ENCODE results near the gene RIBC1.
"Not testable (repeated sequence)": the region's sequence is repeated elsewhere in the genome, so short reads cannot be mapped to it uniquely, and the experiment has no call there.

RIBC1 gene

DNA sequence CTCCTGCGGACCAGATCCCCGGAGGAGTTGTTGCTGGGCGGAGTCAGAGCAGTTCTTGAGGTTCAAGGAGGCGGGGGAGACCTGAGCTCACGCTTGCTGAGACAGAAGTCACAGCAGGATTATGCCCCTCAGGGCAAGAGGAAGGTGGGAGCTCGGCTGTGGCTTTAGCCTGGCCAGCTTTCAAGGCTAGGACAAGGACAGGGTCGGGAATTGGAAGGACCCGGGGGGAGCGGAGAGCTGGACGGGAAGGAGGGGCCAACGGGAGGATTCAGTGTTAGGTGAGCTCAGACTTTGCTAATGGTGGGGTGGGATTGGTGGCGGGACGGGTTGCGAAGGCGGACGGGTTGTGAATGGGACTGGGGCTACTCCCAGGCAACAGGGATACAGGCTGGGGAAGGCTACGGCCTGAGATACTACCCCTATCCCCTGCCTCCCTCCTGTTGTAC, at the start of gene RIBC1:
TSS of gene RIBC1 (plus strand) at position 13 of the 446 bp plus-strand sequence. CDS start 3,404 bp downstream, outside the sequence.
- no peak for DNase-seq (ENCODE audit: low read depth, low spot score)
- peak within 1 kb of the TSS; percentile 79 for H3K27ac ChIP-seq

DNA sequence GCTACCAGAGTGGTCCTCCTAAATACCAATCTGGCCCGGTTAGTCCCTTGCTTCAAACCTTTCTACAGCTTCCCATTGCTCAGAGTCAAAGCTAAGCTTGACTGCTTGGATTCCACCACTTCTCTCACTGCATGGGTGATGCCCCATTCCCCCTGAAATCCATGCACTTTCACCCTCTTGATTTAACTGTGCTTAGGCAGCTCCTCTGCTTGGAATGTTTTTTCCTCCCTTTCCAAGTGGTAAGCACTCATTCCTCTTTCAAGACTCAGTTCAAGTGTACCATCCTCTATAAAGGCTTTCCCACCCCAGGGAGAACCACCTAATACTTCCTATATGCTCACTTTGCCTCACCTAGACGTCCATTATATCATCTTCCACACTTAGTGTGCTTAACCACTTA, 49.4 kb upstream of the RIBC1 start:
- no peak for DNase-seq (ENCODE audit: low read depth, low spot score)
- no peak overlapping the region for H3K27ac ChIP-seq

DNA sequence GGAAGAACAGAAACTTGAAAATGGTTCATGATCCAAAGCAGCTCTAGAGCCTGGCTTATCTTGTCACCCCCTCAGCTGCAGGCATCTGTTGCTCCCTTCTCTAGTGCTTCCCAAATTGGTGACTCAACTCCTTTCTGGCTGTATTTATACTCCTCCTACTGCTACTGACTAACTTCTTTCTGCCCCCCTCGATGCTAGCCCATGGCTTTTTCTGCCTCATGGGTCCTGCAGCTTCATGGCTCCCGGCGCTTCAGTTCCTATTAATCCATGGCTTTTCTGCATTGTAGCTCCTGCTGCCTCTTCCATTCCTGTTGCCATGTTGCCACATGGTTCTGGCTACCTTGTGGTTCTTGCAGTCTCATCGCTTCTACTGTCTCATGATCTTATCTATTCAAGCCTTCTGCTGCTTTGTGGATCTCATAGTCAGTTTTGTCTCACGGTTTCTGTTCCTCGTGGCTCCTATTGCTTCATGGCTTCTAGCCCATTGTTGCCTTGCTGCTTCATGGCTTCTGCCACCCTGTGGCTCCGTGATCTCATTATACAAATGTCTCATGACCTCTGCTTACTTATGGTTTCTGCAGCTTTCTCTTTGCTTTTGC, 48.4 kb upstream of the RIBC1 start:
- no peak overlapping the region for H3K27ac ChIP-seq
- DNase-seq (ENCODE audit: low read depth, low spot score): no peak

DNA sequence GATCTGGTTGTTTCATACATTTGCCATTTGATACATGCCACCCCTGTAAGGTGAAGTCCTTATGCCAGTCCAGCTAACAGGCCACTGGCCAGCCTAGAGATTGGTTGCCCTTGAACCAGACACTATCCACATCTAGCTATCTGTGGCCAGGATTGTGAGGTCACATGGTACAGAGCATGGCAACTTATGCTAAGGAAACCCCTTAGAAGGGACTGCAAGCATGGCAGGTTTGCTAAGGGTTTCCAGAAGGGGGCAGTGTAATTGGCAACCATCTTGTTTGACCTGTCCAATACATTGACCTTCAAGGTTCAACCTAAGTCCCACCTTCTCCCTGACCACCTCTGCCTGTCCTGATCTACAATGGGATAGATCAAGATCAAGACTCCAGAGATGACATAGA, 47.8 kb upstream of the RIBC1 start:
- DNase-seq (ENCODE audit: low read depth, low spot score): no peak
- H3K27ac ChIP-seq: no peak overlapping the region

DNA sequence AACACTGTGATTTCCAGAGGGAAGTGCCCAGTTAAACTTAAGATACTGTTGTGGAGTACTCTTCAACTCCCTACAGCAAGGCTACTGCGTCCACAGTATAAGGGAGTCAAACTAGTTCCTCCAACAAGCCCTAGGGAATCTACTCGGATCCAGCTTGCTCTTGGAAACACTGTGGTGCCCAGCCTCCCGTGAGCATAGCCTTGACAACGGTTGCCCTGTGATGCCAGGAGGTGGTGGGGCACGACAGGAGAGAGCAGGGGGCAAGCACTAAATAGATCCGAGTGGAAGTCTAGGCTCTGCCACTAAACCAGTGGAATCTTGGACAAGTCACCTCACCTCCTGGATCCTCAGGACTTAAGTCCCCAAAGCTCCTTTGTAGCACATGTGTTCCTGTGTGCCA, 45.8 kb upstream of the RIBC1 start:
- H3K27ac ChIP-seq: no peak overlapping the region
- no peak for DNase-seq (ENCODE audit: low read depth, low spot score)

DNA sequence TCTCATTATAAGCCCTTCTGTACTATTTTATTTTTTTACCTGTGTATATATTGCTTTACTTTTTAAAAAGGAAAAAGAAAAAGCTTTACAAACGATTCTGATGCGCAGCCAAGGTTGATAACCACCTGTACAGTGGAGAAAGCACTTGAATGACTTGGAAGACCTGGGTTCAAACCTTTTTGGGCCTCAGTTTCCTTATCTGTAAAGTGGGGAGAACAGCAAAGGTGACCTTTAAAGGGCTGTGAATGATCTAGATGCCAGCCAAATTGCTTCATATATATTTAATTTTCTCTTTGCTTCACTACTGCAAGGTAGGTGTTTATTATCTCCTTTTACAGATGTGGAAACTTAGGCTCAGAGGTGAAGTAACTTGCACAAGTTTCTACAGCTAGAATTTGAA, 45.2 kb upstream of the RIBC1 start:
- no peak overlapping the region for H3K27ac ChIP-seq
- DNase-seq (ENCODE audit: low read depth, low spot score): no peak

DNA sequence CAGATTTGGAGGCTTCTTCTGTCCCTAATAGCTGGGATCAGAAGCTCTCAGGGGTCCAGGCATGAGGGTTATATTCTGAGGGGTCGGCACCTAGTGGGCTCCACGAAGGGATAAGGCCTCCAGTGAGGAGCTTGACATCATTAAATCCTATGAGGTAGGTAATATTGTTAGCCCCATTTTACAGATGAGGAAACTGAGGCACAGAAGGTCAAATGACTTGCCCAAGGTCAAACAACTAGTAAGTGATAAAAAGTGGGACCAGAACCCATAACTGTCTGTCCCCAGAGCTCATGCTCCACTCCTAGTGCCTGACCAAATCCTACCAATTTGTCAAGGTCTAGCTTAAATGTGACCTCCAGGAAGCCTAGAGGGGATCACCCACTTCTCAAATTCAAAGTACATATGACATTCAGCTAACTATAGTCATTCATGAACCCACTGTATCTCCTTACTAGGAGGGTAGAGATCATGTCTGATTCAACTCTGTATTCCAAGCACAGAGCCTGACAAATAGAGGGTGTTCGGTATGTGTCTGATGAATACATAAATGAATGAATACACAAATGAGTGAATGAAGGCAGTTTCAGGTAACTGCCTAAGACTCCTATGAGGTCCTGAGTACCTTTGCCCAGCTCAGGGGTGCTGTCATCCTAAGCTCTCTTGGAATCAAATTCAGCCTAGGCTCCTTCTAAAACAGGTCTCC, 43.5 kb upstream of the RIBC1 start:
- no peak for DNase-seq (ENCODE audit: low read depth, low spot score)
- H3K27ac ChIP-seq: no peak overlapping the region

DNA sequence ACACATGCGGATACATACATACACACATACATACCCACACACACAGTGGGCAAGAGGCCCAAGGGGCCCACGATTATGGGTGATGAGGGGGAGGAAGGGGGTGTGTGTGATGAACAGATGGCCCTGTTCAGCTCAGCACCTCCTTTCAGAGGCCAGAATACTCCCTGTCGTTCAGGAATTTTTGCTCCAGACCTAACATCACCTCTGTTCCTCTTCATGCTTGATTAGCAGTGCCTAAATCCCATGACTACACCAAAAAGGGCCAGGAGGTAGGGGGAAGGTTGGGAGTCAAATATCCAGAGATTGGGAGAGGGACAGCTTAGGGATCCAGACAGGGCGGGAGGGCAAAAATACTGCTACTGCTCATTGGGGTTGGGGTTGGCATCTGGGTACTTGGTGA, 42.9 kb upstream of the RIBC1 start:
- no peak overlapping the region for H3K27ac ChIP-seq
- DNase-seq (ENCODE audit: low read depth, low spot score): no peak

DNA sequence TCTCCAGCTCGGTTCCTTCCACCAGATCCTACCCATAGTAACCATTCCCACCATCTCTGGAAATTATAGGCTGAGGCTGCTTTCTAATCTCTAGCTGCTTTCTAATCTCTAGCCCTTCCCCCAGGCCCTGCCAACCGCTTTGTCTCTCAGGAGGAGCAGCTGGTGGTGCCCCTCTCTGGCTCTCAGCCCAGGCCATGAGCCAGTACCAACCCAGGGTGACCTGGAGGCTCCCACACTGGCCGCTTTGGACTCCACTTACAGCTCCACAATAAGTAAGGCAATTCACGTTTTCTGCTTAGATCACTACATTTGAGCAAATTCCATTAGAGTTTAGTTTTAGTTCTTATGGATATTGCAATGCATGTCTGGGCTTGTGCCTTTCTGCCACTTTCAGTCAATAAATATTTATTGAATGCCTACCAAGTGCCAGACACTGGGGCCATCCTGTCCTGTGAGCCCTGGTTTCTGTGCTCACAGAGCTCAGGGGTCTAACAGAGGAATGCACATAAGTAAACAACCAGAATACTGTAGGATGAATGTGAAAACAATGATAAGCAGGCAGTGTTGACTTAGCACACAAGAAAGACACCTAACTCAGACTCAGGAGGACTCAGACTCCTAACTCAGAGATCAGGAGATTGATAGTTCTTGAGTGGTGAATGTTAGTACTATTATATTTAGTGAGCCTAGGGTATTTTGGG, 39.1 kb upstream of the RIBC1 start:
- peak overlapping the region; percentile 15 for H3K27ac ChIP-seq
- DNase-seq (ENCODE audit: low read depth, low spot score): no peak

DNA sequence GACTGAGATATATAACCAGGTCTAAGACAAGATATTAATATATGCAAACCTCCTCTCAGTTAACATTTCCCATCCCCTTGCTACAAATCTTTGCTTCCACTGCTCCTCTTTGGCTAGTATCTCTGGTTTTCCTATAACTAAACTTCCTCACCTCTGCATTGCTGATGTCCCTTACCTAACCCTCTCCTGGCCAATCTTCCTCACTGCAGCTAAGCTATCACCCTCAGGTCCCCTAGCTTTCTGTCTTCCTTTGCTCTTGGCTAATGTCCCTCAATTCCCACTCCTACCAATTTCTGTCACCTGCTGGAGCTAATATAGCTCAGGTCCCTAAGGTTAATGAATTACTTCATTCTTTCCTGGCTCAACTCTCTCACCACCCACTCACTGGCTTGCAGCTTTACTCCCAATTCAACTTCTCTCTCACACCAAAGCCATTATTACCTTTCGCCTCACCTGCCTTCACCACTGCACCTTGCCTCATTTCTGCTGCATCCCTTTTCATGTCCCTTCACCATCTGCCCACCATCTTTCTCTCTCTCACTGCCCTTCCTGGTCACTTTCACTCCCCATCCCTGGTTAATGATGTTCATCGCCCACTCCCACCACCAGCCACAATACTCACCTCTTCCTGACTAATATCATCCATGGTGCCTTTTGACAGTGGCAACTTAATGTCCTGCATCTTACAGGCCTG, 26.9 kb upstream of the RIBC1 start:
- H3K27ac ChIP-seq: no peak overlapping the region
- no peak for DNase-seq (ENCODE audit: low read depth, low spot score)

DNA sequence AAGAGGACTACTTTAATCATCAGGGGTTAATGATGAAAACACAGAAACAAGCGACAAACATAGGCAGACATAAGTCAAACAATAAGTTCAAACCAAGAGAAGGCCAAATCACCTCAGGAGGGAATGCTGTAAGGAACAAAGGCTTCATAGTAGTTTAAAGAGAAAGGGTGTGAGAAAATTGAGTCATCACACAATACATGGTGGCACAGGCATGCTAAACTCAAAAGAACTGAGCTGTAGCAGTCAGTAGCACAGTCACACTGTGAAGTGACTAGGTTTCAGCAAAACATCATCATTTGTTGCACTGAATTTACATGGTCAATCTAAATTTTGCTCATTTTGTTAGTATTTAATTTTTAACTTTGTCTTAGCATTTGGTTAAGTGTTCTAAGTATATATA, 24.5 kb upstream of the RIBC1 start:
- no peak overlapping the region for H3K27ac ChIP-seq
- DNase-seq (ENCODE audit: low read depth, low spot score): no peak

DNA sequence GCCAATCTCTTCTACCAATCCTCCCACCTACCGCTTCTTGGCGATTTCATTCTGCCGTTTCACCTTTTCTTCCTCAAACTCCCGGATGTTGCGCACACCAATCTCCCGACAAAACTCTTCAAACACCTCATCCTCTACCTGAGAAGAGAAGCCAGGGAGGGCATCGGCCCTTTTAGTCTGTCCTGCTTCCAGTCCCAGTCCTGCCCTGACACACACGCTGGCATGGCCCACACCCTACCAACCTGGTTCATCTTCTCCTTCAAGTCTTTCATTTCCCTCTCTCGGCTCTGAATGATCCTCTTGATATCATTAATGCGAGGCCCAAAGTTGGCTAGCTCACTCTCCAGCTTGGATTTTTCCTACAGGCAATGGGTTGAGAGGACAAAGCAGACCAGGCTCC, 19.1 kb upstream of the RIBC1 start:
- no peak for DNase-seq (ENCODE audit: low read depth, low spot score)
- no peak overlapping the region for H3K27ac ChIP-seq

DNA sequence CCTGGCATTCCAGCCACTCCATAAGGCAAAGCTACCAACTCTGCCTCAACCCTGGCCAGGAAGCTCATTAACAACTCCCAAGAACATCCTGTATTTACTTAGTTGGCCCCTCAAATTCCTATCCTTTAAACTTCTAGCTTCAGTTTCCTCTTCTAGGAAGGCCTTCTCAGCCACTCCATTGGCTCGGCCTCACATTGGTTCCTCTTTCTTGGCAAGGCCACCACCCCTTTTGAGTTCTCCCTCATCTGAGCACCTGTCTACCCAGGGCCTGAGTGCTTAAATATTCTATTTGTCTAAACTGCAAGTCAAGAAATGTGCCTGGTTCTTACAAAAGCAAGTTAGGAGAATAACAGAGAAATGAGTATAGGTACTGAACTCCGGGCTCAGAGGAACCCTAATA, 10.2 kb upstream of the RIBC1 start:
- DNase-seq (ENCODE audit: low read depth, low spot score): no peak
- H3K27ac ChIP-seq: no peak overlapping the region

DNA sequence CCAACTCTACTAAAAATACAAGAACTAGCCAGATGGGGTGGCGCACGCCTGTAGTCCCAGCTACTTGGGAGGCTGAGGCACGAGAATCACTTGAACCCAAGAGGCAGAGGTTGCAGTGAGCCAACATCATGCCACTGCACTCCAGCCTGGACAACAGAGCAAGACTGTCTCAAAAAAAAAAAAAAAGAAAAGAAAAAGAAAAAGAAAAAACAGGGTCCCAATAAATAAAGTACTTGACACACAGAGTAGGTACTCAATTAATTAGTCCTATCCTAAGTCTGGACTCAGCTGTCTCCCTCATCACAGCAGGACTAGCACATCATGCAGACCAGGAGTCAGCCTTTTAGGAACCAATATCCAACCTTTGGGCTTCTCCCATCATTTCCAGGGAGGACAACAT, 2.3 kb upstream of the RIBC1 start:
- not testable (repeated sequence) for H3K27ac ChIP-seq; DNase-seq (ENCODE audit: low read depth, low spot score)

DNA sequence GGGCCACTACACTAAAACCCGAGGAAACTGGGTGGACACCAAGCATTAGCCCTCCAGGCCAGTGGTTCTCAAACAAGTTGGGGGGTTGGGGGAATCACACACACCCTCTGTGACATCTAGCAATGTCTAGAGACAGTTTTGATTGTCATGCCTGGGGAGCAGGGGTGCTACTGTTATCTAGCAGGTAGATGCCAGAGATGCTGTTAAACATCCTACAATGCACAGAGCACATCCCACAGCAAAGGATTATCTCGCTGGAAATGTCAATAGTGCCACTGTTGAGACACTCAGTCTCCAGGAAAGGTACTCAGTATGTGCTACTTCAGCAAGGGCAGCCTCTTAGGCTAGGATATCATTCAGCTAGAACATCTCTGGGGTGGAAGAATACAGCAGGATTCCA, 1.5 kb upstream of the RIBC1 start:
- DNase-seq (ENCODE audit: low read depth, low spot score): no peak
- H3K27ac ChIP-seq: no peak overlapping the region

DNA sequence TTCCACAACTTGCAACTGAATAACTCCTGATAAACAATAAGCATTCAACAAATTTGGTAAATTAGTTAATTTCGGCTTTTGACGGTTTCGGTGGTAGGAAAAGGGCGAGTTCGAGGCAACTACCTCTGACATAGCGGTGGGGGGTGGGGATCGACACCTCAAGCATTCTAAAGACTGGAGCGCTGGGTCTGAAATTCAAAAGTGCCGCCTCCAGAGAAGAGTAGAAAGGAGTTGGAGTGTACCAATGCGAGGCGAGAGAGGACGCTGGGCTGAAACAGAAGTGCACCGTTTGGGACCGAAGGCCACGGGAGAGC, 944 bp upstream of the RIBC1 start:
- no peak for DNase-seq (ENCODE audit: low read depth, low spot score)
- peak overlapping the region; percentile 79 for H3K27ac ChIP-seq

DNA sequence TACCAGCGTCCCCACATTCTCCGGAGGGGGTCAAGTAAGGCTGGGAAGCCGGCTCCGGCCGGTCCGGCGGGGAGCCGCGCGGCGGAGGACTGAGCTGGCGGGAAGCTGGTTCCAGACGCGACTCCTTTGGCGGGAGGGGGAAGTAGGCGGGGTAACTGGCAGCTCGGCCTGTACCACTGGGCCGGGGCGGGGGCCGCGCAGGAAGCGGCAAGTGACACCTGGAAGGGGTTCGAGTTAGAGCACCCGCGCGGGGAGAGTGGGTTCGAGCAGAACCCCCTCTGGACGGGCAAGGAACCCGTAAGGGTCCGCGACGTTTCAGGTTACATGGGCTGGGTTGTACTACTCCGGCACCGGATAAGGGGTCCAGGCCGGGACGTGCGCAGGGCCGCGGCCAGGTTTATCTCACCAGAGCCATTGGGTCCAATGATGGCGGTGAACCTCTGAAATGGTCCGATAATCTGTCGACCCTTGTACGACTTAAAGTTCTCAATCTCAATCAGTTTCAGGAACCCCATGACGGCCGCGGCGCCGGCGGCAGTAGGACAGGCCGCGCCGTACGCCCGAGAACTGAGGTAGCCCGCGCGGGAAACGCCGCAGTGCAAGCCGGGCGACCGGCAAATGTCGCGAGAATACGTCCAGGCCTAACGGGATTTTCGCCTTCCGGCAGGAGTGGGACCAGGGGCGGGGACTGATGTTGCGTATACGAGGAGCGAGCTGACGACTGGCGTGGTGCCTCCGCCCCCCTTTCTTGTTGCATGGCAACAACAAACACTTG, 400 bp upstream of the RIBC1 start, which contains the start of gene SMC1A:
TSS of gene SMC1A (minus strand) at position 569 of the 775 bp plus-strand sequence. CDS start at position 515, 54 bp downstream.
- peak within 1 kb of the TSS; percentile 79 for H3K27ac ChIP-seq
- peak; percentile 85 for DNase-seq (ENCODE audit: low read depth, low spot score)

DNA sequence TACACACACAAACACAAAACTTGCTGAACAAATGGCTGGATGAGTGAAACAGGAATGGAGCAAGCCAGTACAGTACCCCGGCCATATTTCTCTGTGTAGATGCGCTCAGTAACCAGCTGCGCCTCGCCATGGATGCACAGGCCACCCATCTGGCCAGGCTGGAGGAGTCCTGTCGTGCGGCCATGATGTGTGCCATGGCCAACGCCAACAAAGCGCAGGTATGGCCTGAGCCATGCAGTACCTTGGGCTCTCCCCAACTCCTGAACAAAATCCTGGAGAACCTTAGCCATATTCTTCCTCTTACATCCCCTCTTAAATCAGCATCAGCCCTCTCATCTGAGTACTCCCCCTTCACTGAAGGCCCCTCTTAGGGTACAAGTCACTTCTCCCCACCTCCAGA, 7.1 kb downstream of the RIBC1 start:
- no peak overlapping the region for H3K27ac ChIP-seq
- no peak for DNase-seq (ENCODE audit: low read depth, low spot score)

DNA sequence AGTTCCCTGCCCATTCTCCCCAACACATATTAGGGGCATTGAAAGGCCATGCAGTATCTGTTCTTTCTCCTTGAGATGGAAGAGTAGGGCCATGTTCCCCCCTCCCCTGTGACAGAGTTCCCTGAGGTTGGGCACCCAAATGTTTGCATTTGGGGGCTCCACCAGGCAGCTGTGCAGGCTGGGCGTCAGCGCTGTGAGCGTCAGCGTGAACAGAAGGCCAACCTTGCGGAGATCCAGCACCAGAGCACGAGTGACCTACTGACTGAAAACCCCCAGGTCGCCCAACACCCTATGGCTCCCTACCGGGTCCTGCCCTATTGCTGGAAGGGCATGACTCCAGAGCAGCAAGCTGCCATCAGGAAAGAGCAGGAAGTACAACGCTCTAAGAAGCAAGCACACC, 7.6 kb downstream of the RIBC1 start:
- no peak for DNase-seq (ENCODE audit: low read depth, low spot score)

More for the DNA sequence above, 7.6 kb downstream of the RIBC1 start:
- no peak overlapping the region for H3K27ac ChIP-seq
